H1 (cell line): ENCODE results near the gene TENT4B. TPM values are rescaled to one million over a fixed set of nuclear protein-coding genes. Genes with fewer than 3 reads are reported as not detected.

ENCODE experiments used
- CTCF ChIA-PET: fragments of 300-600 bp; sonication (Branson Sonifier 250); formaldehyde crosslinking; loops from one replicate; lab custom pipeline; 2021; ENCODE audit not compliant: partially characterized antibody; lab: Charles Lee
- POLR2A ChIA-PET: fragments of 300-600 bp; sonication (Branson Sonifier 250); formaldehyde crosslinking; loops from one replicate; lab custom pipeline; 2021; ENCODE audit warnings: inconsistent platforms; ENCODE audit not compliant: partially characterized antibody; lab: Charles Lee
- DNase-seq, 2 experiments: peaks; one replicate each; pipeline versions ENCODE4 v3.0.0 to v3.0.0-alpha.2; 2010 to 2022; ENCODE audit warnings: low spot score in 2 of 2, low read depth in 1 of 2, mixed read lengths in 1 of 2
- FAIRE-seq: peaks from 2 replicates; lab custom pipeline; 2011; peaks lifted over from hg19 to GRCh38; lab: Jason Lieb, UNC
- H2AFZ ChIP-seq: 2 replicates; pipeline ENCODE4 v1.8.1; 2012; ENCODE audit warnings: low read length, inconsistent platforms
- H2AK5ac ChIP-seq: 2 replicates; pipeline ENCODE4 v1.6.1; 2013; ENCODE audit warnings: low read depth, low read length
- H2BK120ac ChIP-seq: replicated peaks from 2 replicates; pipeline ENCODE3; 2013; ENCODE audit warnings: low read depth, low read length, inconsistent platforms
- H2BK12ac ChIP-seq: 2 replicates; pipeline ENCODE4 v1.6.1; 2013; ENCODE audit warnings: low read depth, low read length
- H2BK15ac ChIP-seq: 2 replicates; pipeline ENCODE4 v1.6.1; 2013; ENCODE audit warnings: low read length
- H2BK20ac ChIP-seq: 2 replicates; pipeline ENCODE4 v1.6.1; 2013; ENCODE audit warnings: low read length
- H2BK5ac ChIP-seq: 2 replicates; pipeline ENCODE4 v1.6.1; 2013; ENCODE audit warnings: low read depth, low read length
- H3K14ac ChIP-seq: 2 replicates; pipeline ENCODE4 v1.6.1; 2013; ENCODE audit warnings: inconsistent platforms; ENCODE audit not compliant: insufficient read length
- H3K18ac ChIP-seq: 2 replicates; pipeline ENCODE4 v1.6.1; 2013; ENCODE audit warnings: low read length; ENCODE audit errors: extremely low read depth
- H3K23ac ChIP-seq: 2 replicates; pipeline ENCODE4 v1.6.1; 2013; ENCODE audit warnings: inconsistent platforms; ENCODE audit not compliant: insufficient read length
- H3K23me2 ChIP-seq: 2 replicates; pipeline ENCODE4 v1.6.1; 2013; ENCODE audit warnings: low read depth, low read length
- H3K27ac ChIP-seq: 2 replicates; pipeline ENCODE4 v1.6.1; 2011; ENCODE audit warnings: low read depth, low read length, inconsistent platforms
- H3K27me3 ChIP-seq, 4 experiments: replicated peaks in 1 of 4; 1 replicate in 1 of 4; 2 replicates in 3 of 4; pipeline versions ENCODE4 v1.6.1 to v1.8.1; 2011 to 2013; ENCODE audit warnings: low read length in 3 of 4, mild to moderate bottlenecking in 3 of 4, inconsistent platforms in 2 of 4, mixed read lengths in 2 of 4, moderate library complexity in 1 of 4; ENCODE audit not compliant: control insufficient read depth in 3 of 4, insufficient read depth in 3 of 4; ENCODE audit errors: extremely low read depth in 1 of 4
- H3K36me3 ChIP-seq, 4 experiments: 2 replicates each; pipeline versions ENCODE4 v1.6.1 to v1.8.1; 2011 to 2013; ENCODE audit warnings: mild to moderate bottlenecking in 4 of 4, low read length in 3 of 4, moderate library complexity in 2 of 4, control low read depth in 1 of 4, inconsistent platforms in 1 of 4; ENCODE audit not compliant: insufficient read depth in 4 of 4, control insufficient read depth in 2 of 4
- H3K4ac ChIP-seq: replicated peaks from 2 replicates; pipeline ENCODE3; 2013; ENCODE audit warnings: low read length, low read depth, mixed read lengths, inconsistent platforms; ENCODE audit not compliant: insufficient read length
- H3K4me1 ChIP-seq, 4 experiments: replicated peaks in 1 of 4; 1 replicate in 1 of 4; 2 replicates in 3 of 4; pipeline versions ENCODE4 v1.6.1 to v1.8.1; 2011 to 2013; ENCODE audit warnings: low read length in 3 of 4, inconsistent platforms in 2 of 4, mixed read lengths in 1 of 4; ENCODE audit not compliant: insufficient read depth in 4 of 4, control insufficient read depth in 3 of 4
- H3K4me2 ChIP-seq, 2 experiments: 2 replicates each; pipeline versions ENCODE4 v1.6.1 to v1.8.1; 2011 to 2013; ENCODE audit warnings: low read depth in 2 of 2, low read length in 2 of 2, control low read depth in 1 of 2, inconsistent platforms in 1 of 2, mild to moderate bottlenecking in 1 of 2; ENCODE audit not compliant: insufficient read depth in 1 of 2
- H3K4me3 ChIP-seq, 4 experiments: fragments of 200-600, 300-600 bp in 1 of 4; sonication (generic), shearing (Covaris generic), sonication (Bioruptor Twin) in 1 of 4; 2 replicates each; pipeline versions ENCODE4 v1.5.1 to v1.8.1; 2011 to 2016; ENCODE audit warnings: low read length in 4 of 4, low read depth in 3 of 4, control low read depth in 2 of 4, inconsistent platforms in 2 of 4, mild to moderate bottlenecking in 2 of 4, mixed read lengths in 1 of 4, moderate library complexity in 1 of 4; ENCODE audit not compliant: insufficient read depth in 2 of 4; ENCODE audit errors: extremely low read depth in 1 of 4
- H3K56ac ChIP-seq: replicated peaks from 2 replicates; pipeline ENCODE3; 2013; ENCODE audit warnings: low read depth, mild to moderate bottlenecking, mixed read lengths, low read length, inconsistent platforms; ENCODE audit not compliant: insufficient read length
- H3K79me1 ChIP-seq: 2 replicates; pipeline ENCODE4 v1.6.1; 2013; ENCODE audit warnings: low read depth, low read length, control low read depth
- H3K79me2 ChIP-seq, 2 experiments: 2 replicates each; pipeline versions ENCODE4 v1.6.1 to v1.8.1; 2012 to 2013; ENCODE audit warnings: low read length in 2 of 2, mild to moderate bottlenecking in 2 of 2, inconsistent platforms in 1 of 2; ENCODE audit not compliant: insufficient read depth in 2 of 2, control insufficient read depth in 1 of 2
- H3K9ac ChIP-seq, 4 experiments: replicated peaks in 1 of 4; 1 replicate in 1 of 4; 2 replicates in 3 of 4; pipeline versions ENCODE4 v1.6.1 to v1.8.1; 2011 to 2013; ENCODE audit warnings: low read depth in 3 of 4, low read length in 3 of 4, control low read depth in 2 of 4, mild to moderate bottlenecking in 2 of 4, moderate library complexity in 2 of 4, inconsistent platforms in 1 of 4; ENCODE audit errors: extremely low read depth in 1 of 4
- H3K9me3 ChIP-seq, 2 experiments: 2 replicates each; pipeline versions ENCODE4 v1.6.1 to v1.8.1; 2012 to 2013; ENCODE audit warnings: mild to moderate bottlenecking in 2 of 2, moderate library complexity in 2 of 2, control low read depth in 1 of 2, inconsistent platforms in 1 of 2, low read depth in 1 of 2, low read length in 1 of 2, mixed read lengths in 1 of 2; ENCODE audit not compliant: insufficient read depth in 2 of 2
- H4K20me1 ChIP-seq, 2 experiments: replicated peaks in 1 of 2; 2 replicates each; pipeline versions ENCODE3 to v1.8.1; 2011 to 2013; ENCODE audit warnings: inconsistent platforms in 2 of 2, low read length in 2 of 2, mild to moderate bottlenecking in 1 of 2; ENCODE audit not compliant: insufficient read depth in 2 of 2, control insufficient read depth in 1 of 2
- H4K5ac ChIP-seq: 2 replicates; pipeline ENCODE4 v1.6.1; 2013; ENCODE audit warnings: low read length, low read depth, mixed read lengths, inconsistent platforms; ENCODE audit not compliant: insufficient read length
- H4K8ac ChIP-seq: 2 replicates; pipeline ENCODE4 v1.8.0; 2013; ENCODE audit warnings: mild to moderate bottlenecking, moderate library complexity, low read length, inconsistent platforms; ENCODE audit not compliant: insufficient read depth; ENCODE audit errors: extremely low read depth
- H4K91ac ChIP-seq: replicated peaks from 2 replicates; pipeline ENCODE3; 2013; ENCODE audit warnings: low read length, mixed read lengths, inconsistent platforms; ENCODE audit not compliant: insufficient read length
- CHD1 ChIP-seq: IDR thresholded peaks from 2 replicates; pipeline ENCODE4 v1.6.1; 2012; ENCODE audit warnings: low read depth, low read length, improper control_type of control experiment
- CHD2 ChIP-seq: IDR thresholded peaks from 2 replicates; pipeline ENCODE4 v1.6.1; 2012; ENCODE audit warnings: low read length, improper control_type of control experiment
- EGR1 ChIP-seq: IDR thresholded peaks from 2 replicates; pipeline ENCODE4 v1.6.1; 2011; ENCODE audit warnings: low read depth, low read length, borderline replicate concordance
- KDM5A ChIP-seq: fragments of 200-600 bp; IDR thresholded peaks from 2 replicates; pipeline ENCODE4 v1.7.1; 2012; ENCODE audit warnings: mild to moderate bottlenecking, low read length, inconsistent platforms, mixed read lengths
- RAD21 ChIP-seq, 2 experiments: IDR thresholded peaks in 1 of 2; conservative IDR thresholded peaks in 1 of 2; 2 replicates each; pipeline ENCODE4 v1.6.1; 2011; ENCODE audit warnings: low read depth in 2 of 2, low read length in 2 of 2, improper control_type of control experiment in 1 of 2, inconsistent platforms in 1 of 2, mild to moderate bottlenecking in 1 of 2, moderate library complexity in 1 of 2
- RBBP5 ChIP-seq: IDR thresholded peaks from 2 replicates; pipeline ENCODE4 v1.7.1; 2012; ENCODE audit warnings: low read depth, mild to moderate bottlenecking, inconsistent platforms, low read length, moderate library complexity, borderline replicate concordance
- SIRT6 ChIP-seq: IDR thresholded peaks from one replicate; pipeline ENCODE4 v1.7.1; 2012; ENCODE audit warnings: low read length, inconsistent platforms
- SUZ12 ChIP-seq: fragments of 200-600 bp; sonication (generic); IDR thresholded peaks from 2 replicates; pipeline ENCODE4 v1.6.1; 2012; ENCODE audit warnings: mild to moderate bottlenecking, inconsistent platforms, low read length, moderate library complexity, mixed read lengths
- TAF1 ChIP-seq: IDR thresholded peaks from 2 replicates; pipeline ENCODE4 v1.6.1; 2011; ENCODE audit warnings: mild to moderate bottlenecking, low read depth, low read length
- TAF7 ChIP-seq: optimal IDR thresholded peaks from 2 replicates; pipeline ENCODE3; 2011; ENCODE audit warnings: low read depth, mild to moderate bottlenecking, inconsistent platforms, low read length, moderate library complexity, borderline replicate concordance
- TCF12 ChIP-seq: IDR thresholded peaks from 2 replicates; pipeline ENCODE4 v1.6.1; 2011; ENCODE audit warnings: low read depth, mild to moderate bottlenecking, low read length
- WGBS, 2 experiments: shearing (Covaris generic) in 1 of 2; methylation state at CpG; one replicate each; pipeline versions ENCODE4 v1.1.6 to v1.1.7; 2013 to 2015; ENCODE audit warnings: low lambda C conversion rate in 2 of 2, mixed read lengths in 2 of 2, inconsistent platforms in 1 of 2, low coverage in 1 of 2, missing lambda C conversion rate in 1 of 2; ENCODE audit not compliant: insufficient replicate concordance in 2 of 2, insufficient coverage in 1 of 2, insufficient read length in 1 of 2; ENCODE audit errors: extremely low coverage in 1 of 2, missing lambda C conversion rate in 1 of 2; 5-methylcytosine and 5-hydroxymethylcytosine counted together
- polyA plus RNA-seq, 7 experiments: library from polyadenylated mRNA; depleted of rRNA in 3 of 7; stranded (reverse) in 5 of 7; unstranded in 2 of 7; fragments of >200 nt in 5 of 7; fragments of 200-250 nt in 2 of 7; gene quantifications; 1 replicate in 5 of 7; 2 replicates in 1 of 7; 4 replicates in 1 of 7; pipeline versions ENCODE4 v1.2.1 to v1.2.3, GENCODE V29; 2011 to 2013; ENCODE audit warnings: missing spikeins in 2 of 7, mixed read lengths in 2 of 7
- total RNA-seq: library from RNA; stranded (reverse); fragmentation: NEBNext Ultra II Directional; extraction: Animal tissue kit (Norgen Biotek cat#: 25700); gene quantifications from 2 replicates; pipeline ENCODE4 v1.2.1, GENCODE V29; 2021
- TF ChIP-seq, protein P1 (sequence below): IDR thresholded peaks from 2 replicates; pipeline ENCODE4 v1.6.1; 2011; ENCODE audit warnings: low read length, improper control_type of control experiment

TENT4B gene
- total and polyA plus RNA-seq, 2 of the 8 experiments (the other 6 are each of a cell fraction or from before 2014, with no cell fraction given): 4.2 to 15.7 TPM

DNA sequence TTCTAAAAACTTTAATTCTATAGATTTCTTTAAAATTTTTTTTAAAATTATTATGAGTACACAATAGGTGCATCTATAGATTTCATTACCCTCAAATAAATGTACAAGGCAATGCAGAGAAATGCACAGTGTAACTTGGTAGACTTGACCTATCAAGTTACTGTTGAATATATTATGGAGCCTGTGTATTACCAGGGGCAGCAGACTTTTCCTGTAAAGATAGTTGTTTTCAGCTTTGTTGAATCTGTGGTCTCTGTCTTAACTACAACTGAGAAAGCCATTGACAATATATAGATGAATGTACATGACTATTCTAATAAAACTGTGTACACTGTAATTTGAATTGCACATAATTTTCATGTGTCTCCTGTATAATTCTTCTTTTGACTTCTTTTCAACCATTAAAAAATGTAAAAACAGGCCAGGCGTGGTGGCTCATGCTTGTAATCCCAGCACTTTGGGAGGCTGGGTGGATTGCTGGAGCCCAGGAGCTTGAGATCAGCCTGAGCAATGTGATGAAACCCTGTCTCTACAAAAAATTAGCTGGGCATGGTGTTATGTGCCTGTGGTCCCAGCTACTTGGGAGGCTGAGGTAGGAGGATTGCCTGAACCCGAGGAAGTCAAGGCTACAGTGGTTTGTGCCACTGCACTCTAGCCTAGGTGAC lies 39.4 kb downstream of the TENT4B start:
- CTCF ChIA-PET: interaction anchor here (0.8 kb wide), 1 partner anchor 18 kb away, joined by 3 read pairs; no protein-coding TSS in a partner anchor
- POLR2A ChIA-PET: interaction anchor here (0.8 to 1.0 kb wide), 2 partner anchors 40 to 41 kb away, joined by 3 to 4 read pairs; no protein-coding TSS in a partner anchor
- H2BK15ac ChIP-seq: no peak overlapping the region
- no peak overlapping the region for H2BK20ac ChIP-seq
- H3K18ac ChIP-seq: no peak overlapping the region
- H3K4me1 ChIP-seq: no peaks in the 10 kb centered on the region
- H3K79me2 ChIP-seq: peaks cover 0 to 34% of the 10 kb centered on the region in 2 experiments; a peak in 2 of 4 replicates
- H3K4me3 ChIP-seq: no peak overlapping the region
- H2AFZ ChIP-seq: no peak overlapping the region
- H3K27me3 ChIP-seq: no peaks in the 10 kb centered on the region
- no peak overlapping the region for H4K8ac ChIP-seq
- H3K79me1 ChIP-seq: no peaks in the 10 kb centered on the region; the same call in none of the 2 replicates
- WGBS, 2 experiments: 87% methylated on average over 2 of the region's 2 CpGs; no CpG with 5 or more reads in 1 of the 2 experiments
- no peak overlapping the region for H3K9ac ChIP-seq
- no peak overlapping the region for H3K4ac ChIP-seq
- no peaks in the 10 kb centered on the region for H3K36me3 ChIP-seq
- H3K9me3 ChIP-seq: no peaks in the 10 kb centered on the region
- no peak overlapping the region for H3K27ac ChIP-seq
- H4K91ac ChIP-seq: no peak overlapping the region
- H3K14ac ChIP-seq: no peak overlapping the region
- no peaks in the 10 kb centered on the region for H3K23me2 ChIP-seq
- no peak overlapping the region for H3K23ac ChIP-seq
- H2BK12ac ChIP-seq: no peak overlapping the region
- H3K56ac ChIP-seq: no peak overlapping the region
- peaks cover 0 to 3% of the 10 kb centered on the region in 2 experiments for H4K20me1 ChIP-seq
- no peak overlapping the region for H2BK5ac ChIP-seq
- H4K5ac ChIP-seq: no peak overlapping the region
- no peak overlapping the region for H2BK120ac ChIP-seq
- FAIRE-seq (no peak), DNase-seq (no peak)
- H3K4me2 ChIP-seq: no peak overlapping the region
- no peak overlapping the region for H2AK5ac ChIP-seq
- TF ChIP-seq CHD2 (no peak), SUZ12 (no peak), CHD1 (no peak), EGR1 (no peak), TAF1 (no peak), RBBP5 (no peak), SIRT6 (no peak), TAF7 (no peak), RAD21 (IDR thresholded peaks at IDR 0.05 in 1 of 2, conservative IDR thresholded peaks at IDR 0.05 in 1 of 2; ENCODE audit: low read depth in 2 of 2, low read length in 2 of 2) (no peak), KDM5A (no peak), TCF12 (no peak)
- TF ChIP-seq, protein P1, sequence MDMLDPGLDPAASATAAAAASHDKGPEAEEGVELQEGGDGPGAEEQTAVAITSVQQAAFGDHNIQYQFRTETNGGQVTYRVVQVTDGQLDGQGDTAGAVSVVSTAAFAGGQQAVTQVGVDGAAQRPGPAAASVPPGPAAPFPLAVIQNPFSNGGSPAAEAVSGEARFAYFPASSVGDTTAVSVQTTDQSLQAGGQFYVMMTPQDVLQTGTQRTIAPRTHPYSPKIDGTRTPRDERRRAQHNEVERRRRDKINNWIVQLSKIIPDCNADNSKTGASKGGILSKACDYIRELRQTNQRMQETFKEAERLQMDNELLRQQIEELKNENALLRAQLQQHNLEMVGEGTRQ: no peak
